ENCODE data around the gene KCNK7.

Gene KCNK7

DNA sequence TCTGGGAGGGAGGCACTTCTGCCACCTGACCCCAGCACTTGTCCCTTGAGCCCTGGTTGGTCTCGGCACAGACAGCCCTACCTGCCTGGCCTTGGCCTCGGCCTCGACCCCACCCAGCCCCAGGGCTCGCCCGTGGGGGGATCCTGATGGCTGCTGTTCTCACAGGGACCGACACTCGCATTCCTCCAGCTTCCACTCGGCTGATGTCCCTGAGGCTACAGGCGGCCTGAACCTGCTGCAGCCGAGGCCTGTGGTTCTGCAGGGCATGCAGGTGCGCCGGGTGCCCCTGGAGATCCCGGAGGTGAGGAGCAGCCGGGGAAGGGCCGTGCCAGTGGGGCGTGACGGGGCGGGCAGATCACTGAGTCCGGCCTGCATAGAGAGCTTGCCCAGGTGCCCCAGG is 25.1 kb upstream of the KCNK7 start:
- TF ChIP-seq GATA3 (IDR thresholded peaks at IDR 0.05; ENCODE audit: low read depth, low read length) (no peak), GATA2 (IDR thresholded peaks at IDR 0.05; ENCODE audit: low read depth, low read length) (no peak)

GRCh38 chr11:65619281-65619928 is 23.8 kb upstream of the KCNK7 start:
- no peak for TF ChIP-seq GATA2 (IDR thresholded peaks at IDR 0.05; ENCODE audit: low read depth, low read length)
- no peak for TF ChIP-seq GATA3 (IDR thresholded peaks at IDR 0.05; ENCODE audit: low read depth, low read length)

DNA sequence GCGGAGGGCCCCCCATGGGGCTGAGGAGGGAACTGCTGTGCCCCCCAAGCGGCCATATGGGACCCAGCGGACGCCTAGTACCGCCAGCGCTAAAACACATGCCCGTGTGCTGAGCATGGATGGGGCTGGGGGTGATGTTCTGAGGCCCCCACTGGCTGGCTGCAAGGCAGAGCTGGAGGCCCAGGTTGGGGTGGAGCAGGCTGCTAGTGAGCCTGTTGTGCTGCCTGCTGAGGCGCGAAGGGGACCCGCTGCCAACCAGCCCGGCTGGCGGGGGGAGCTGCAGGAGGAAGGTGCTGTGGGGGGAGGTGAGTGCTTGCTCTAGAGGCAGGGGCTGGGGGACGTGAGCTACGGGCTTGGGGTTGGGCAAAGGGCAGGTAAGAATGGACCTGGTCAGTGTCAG is 23.2 kb upstream of the KCNK7 start:
- TF ChIP-seq GATA3 (IDR thresholded peaks at IDR 0.05; ENCODE audit: low read depth, low read length) (no peak), GATA2 (IDR thresholded peaks at IDR 0.05; ENCODE audit: low read depth, low read length) (no peak)

DNA sequence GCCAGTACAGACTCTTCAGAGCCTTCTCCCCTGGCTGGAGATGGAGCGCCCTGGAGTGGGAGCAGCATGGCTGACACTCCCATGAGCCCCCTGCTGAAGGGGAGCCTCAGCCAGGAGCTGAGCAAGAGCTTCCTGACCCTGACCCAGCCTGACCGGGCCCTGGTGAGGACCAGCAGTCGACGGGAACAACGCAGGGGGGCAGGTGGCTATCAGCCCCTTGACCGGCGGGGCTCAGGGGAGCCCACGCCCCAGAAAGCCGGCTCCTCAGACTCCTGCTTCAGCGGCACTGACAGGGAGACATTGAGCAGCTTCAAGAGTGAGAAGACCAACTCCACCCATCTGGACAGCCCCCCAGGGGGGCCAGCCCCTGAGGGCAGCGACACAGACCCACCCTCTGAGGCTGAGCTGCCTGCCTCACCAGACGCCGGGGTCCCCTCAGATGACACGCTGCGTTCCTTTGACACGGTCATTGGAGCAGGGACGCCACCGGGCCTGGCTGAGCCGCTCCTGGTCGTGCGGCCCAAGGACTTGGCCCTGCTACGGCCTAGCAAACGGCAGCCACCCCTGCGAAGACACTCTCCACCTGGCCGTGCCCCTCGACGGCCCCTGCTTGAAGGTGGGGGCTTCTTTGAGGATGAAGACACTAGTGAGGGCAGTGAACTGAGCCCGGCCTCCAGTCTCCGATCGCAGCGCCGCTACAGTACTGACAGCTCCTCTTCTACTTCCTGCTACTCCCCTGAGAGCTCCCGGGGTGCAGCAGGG is 22.6 kb upstream of the KCNK7 start:
- TF ChIP-seq GATA3 (IDR thresholded peaks at IDR 0.05; ENCODE audit: low read depth, low read length) (no peak), GATA2 (IDR thresholded peaks at IDR 0.05; ENCODE audit: low read depth, low read length) (no peak)

GRCh38 chr11:65617136-65617850 is 21.7 kb upstream of the KCNK7 start:
- TF ChIP-seq GATA2 (IDR thresholded peaks at IDR 0.05; ENCODE audit: low read depth, low read length): no peak
- no peak for TF ChIP-seq GATA3 (IDR thresholded peaks at IDR 0.05; ENCODE audit: low read depth, low read length)

DNA sequence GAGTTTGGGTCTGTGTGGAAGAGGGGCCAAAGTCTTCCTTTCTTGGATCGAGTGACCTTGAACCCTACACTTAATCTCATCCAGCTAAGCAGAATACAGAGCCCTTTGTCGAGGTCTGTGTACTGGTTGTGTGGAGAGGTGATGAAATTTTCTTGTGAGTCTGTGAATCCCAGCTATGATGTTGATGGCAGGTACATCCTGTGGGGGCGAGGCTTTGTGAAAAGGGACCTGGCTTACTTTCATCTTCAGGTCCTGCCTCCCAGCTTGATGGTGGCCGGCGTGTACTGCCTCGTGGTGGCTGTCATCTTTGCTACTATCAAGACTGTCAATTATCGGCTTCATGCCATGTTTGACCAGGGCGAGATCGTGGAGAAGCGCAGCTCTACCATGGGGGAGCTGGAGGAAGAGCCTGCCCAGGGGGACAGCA is 21.0 kb upstream of the KCNK7 start:
- TF ChIP-seq GATA2 (IDR thresholded peaks at IDR 0.05; ENCODE audit: low read depth, low read length) (no peak), GATA3 (IDR thresholded peaks at IDR 0.05; ENCODE audit: low read depth, low read length) (no peak)

DNA sequence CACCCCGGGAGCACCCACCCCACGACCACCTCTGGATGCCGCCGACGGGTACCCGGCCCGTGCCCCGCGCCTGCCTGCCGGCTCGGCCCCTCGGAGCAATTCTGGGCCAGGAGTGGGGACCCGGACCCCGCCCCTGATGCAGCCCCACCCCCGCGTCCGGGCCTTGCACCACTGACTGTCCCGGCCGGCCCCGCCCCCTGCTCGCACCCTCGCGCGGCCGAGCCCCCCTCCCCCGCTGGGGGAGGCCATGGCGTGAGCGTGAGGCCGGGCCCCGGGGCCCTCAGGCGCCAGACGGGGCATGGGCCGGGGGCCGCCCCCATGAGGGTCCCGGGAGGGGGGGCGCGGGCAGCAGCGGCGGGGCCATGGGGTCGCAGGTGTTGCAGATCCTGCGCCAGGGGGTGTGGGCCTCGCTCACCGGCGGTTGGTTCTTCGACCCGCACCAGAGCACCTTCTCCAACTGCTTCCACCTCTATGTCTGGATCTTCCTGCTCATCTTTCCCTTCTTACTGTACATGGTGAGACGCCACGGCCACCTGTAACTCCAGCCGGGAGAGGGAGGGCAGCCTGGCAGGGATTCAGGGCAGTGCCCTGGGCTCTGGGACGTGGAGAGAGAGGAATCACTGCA is 20.5 kb upstream of the KCNK7 start:
- no peak for TF ChIP-seq GATA3 (IDR thresholded peaks at IDR 0.05; ENCODE audit: low read depth, low read length)
- TF ChIP-seq GATA2 (IDR thresholded peaks at IDR 0.05; ENCODE audit: low read depth, low read length): no peak

GRCh38 chr11:65615229-65615949 is 19.8 kb upstream of the KCNK7 start, which contains the start of gene PCNX3:
Gene PCNX3 (plus strand): TSS chr11:65615776. CDS start chr11:65616312, 536 bp downstream.
- TF ChIP-seq GATA3 (IDR thresholded peaks at IDR 0.05; ENCODE audit: low read depth, low read length): no peak
- no peak for TF ChIP-seq GATA2 (IDR thresholded peaks at IDR 0.05; ENCODE audit: low read depth, low read length)

- TF ChIP-seq GATA2 (IDR thresholded peaks at IDR 0.05; ENCODE audit: low read depth, low read length): no peak
- no peak for TF ChIP-seq GATA3 (IDR thresholded peaks at IDR 0.05; ENCODE audit: low read depth, low read length)
Observed at GRCh38 chr11:65613091-65613928, 17.7 kb upstream of the KCNK7 start.

- no peak for TF ChIP-seq GATA2 (IDR thresholded peaks at IDR 0.05; ENCODE audit: low read depth, low read length)
- no peak for TF ChIP-seq GATA3 (IDR thresholded peaks at IDR 0.05; ENCODE audit: low read depth, low read length)
Observed at GRCh38 chr11:65612691-65613090, 17.1 kb upstream of the KCNK7 start.

- TF ChIP-seq GATA2 (IDR thresholded peaks at IDR 0.05; ENCODE audit: low read depth, low read length): no peak
- no peak for TF ChIP-seq GATA3 (IDR thresholded peaks at IDR 0.05; ENCODE audit: low read depth, low read length)
Observed at GRCh38 chr11:65611758-65612603, 16.4 kb upstream of the KCNK7 start.
